Stromal cell of bone marrow (primary cell): ENCODE measurements around the gene RNF133.

Experiments
- DNase-seq: peaks from one replicate; pipeline ENCODE4 v3.0.0-alpha.2; 2012; ENCODE audit warnings: low read depth

RNF133 gene

GRCh38 chr7:122699017-122699416 is at the start of gene RNF133:
Gene RNF133 (minus strand): TSS chr7:122699117. CDS start chr7:122698918, 199 bp downstream.
- DNase-seq = no peak

- no peak for DNase-seq
Observed at GRCh38 chr7:122748195-122748594, 49.3 kb upstream of the RNF133 start.

DNA sequence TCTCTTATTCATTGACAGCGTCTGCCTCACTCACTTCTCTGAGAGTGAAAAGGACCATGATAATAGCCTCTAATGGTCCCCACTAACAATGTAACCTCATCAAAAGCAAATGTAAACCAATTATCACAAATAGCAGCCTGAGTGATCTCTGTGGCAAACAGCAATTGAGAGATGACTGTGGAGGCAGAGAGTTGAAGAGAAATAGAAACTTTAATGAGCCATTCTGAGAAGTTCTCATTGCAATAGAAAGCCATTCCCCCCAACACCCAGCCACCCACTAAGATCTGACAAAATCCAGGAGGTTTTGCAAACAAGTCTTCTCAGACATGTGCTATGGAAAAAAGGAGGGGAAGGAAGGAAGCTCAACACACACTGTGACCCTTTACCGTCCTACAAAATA is 48.0 kb upstream of the RNF133 start:
- no peak for DNase-seq

GRCh38 chr7:122743211-122743610 is 44.3 kb upstream of the RNF133 start:
- DNase-seq = no peak

- DNase-seq = no peak
Observed at GRCh38 chr7:122738947-122739346, 40.0 kb upstream of the RNF133 start.

DNA sequence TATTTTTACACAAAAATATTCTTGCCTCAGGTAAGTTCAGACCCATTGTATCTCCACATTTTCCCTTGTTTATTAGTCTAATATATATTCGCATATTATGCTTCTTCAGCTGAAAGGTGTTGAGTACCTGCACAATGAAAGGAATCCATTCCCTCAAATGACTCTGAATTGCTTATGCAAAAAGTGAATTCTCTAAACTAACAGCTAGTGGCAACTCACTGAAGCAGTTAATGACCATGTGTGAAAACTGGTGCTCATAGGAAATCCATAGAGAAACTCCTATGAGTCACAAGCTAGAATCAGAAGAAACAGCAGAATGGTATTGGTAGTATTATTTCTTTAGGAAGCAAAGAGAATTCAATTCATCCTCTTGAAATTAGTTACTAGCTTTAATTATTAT is 37.3 kb upstream of the RNF133 start:
- no peak for DNase-seq

- DNase-seq = no peak
Observed at GRCh38 chr7:122727759-122728158, 28.8 kb upstream of the RNF133 start.

DNA sequence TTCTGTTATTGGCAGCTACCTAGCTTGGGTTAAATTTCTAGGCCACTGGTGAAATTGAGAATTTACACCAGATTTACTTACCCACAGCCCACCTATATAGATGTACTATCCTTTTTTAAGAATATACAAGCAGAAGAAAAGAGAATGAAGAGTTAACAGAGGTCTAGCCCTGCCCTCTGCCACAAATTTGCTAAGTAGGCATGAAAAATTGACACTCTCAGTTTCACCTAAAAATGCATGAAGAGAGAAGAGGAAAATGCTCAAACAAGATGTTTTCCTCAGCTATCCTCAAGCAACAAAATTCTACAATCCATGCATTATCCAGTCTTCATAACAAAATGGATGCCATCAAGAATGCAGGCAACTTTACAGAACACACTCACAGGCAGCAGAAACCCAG is 28.4 kb upstream of the RNF133 start:
- DNase-seq = no peak

GRCh38 chr7:122726881-122727280 is 28.0 kb upstream of the RNF133 start:
- no peak for DNase-seq

DNA sequence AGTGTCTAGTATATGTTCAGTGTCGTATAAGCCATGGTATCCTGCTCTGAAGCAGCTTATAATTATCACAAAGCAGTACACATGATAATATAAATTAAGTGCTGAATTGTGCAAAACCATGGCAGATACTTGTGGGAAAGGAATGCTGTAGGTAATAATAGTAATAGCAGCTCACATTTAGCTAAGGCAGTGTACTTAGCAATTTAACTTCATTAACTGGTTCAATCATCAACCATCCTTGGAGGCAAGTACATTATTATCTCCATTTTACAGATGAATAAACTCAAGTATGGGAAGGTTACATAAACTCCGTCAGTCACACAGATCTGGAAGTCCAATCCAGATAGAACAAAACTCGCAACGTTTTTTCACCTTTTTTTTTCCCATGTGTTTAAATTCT is 25.4 kb upstream of the RNF133 start:
- DNase-seq = no peak

DNA sequence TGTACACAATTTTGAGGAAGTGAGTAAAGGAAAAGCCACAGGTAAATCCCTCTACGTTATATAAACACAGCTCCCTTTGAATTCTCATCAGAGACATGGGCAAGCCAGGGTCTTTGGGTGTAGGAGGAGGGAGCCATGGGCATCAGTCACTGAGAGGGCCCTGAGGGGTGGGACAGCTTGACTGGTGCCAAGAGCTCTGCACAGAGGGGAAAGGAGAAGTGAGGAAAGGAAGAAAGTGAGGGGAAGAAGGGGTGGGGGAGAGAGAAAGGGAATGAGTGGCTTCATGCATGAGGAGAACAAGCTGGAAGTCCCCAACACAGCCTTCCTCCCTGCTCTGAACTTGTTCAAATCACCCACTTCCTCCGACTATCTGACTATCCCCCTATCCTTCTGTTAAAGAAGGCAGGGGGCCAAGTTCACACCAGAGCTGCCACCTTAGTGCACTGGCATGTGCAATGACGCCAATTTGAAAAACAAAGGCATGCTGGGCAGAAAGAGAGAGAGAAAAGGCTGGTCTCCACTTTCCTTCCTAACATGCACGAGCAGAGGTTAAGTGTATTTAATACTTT is 20.2 kb upstream of the RNF133 start:
- no peak for DNase-seq

DNA sequence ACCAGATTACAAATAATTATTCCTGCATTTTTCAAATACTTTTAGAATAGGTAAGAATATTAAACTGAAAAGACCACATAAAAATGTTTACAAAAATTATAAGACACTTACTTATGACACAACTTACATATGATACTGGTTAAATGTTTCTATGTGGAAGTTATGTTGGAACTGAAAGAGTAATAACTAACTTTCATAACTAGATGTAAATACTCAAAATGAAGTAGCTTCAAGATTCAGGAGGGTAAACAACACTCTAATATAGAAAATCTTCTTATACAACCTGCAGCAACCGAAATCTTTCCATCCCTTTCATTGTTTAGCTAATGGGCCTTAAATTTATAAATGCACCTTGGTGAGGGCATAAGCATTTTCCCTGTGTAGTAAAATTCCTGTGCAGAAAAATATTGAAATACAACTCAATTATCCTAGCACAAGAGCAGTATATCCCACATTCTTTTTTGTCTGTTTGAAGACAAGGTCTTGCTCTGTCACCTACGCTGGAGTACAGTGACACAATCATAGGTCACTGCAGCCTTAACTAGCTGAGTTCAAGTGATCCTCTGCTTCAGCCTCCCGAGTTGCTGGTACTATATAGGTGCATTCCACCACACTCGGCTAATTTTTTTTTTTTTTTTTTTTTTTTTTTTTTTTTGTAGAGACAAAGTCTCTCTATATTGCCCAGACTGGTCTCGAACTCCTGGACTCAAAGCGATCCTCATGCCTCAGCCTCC is 18.6 kb upstream of the RNF133 start:
- no peak for DNase-seq

DNA sequence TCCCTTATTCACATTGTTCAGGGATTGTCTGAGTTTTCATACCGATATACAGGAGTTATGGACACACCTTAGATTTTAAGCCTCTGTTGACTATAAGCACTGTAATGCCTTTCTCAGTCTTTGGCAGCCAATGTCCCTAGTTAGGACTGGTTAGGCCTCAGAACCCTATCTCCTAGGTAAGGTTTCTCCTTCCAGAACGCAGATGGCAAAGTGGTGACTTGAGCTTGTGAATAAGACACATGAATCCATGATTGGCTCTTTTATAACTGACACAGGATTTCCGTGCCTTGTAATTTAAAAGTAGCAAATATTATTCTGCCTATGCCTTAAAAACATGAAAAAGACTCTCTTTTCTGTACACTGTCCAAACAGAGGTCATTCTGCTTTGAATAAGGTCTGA is 16.3 kb upstream of the RNF133 start:
- no peak for DNase-seq

- no peak for DNase-seq
Observed at GRCh38 chr7:122710916-122711315, 12.0 kb upstream of the RNF133 start.

- no peak for DNase-seq
Observed at GRCh38 chr7:122709930-122710646, 11.2 kb upstream of the RNF133 start.

DNA sequence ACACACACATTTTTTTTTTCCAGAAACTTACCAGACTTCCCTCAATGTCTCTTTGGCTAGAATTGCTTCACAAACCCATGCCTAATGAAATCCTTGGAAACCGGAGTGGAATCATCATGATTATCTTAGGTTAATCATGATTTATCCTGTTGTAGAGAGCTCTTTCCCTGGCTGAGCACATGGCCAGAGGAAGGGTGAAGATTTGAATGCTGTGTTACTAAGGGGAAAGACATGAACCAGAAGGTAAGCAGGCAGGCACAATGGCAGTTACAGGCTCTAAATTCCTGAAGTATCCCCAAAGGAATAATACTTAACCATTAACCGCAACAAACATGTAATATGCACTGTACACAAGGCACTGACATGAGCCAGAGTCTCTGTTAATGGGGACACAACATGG is 7.9 kb upstream of the RNF133 start:
- no peak for DNase-seq

GRCh38 chr7:122702872-122703510 is 4.1 kb upstream of the RNF133 start, which contains the start of gene RNF148:
Gene RNF148 (minus strand): TSS chr7:122702922. CDS start chr7:122702750, 172 bp downstream.
- no peak for DNase-seq

DNA sequence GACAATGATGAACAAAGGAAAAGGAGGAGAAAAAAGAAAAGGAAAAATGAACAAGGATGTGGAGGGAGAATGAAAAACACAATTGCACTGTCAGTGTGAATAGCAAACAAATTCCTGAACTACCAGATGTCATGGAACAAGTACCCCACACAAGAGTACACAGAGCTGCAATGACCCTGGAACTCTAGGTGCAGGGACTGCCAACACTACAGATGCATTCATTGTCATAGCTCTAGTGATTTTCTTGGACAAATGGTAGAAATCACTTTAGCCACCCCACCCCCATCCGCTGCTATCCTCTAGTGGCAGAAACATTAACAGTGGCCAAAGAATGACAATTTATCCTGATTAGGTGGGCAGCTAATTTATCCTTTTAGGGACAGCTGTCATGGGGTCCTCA is 3.1 kb downstream of the RNF133 start:
- DNase-seq = no peak

- DNase-seq = no peak
Observed at GRCh38 chr7:122694697-122695096, 4.2 kb downstream of the RNF133 start.

- DNase-seq = no peak
Observed at GRCh38 chr7:122692769-122693309, 6.1 kb downstream of the RNF133 start.

- DNase-seq = no peak
Observed at GRCh38 chr7:122691569-122692235, 7.2 kb downstream of the RNF133 start.
